Panc1 (cell line): ENCODE results near the gene MED13. TPM values are rescaled to one million over a fixed set of nuclear protein-coding genes. Genes with fewer than 3 reads are reported as not detected.

Experiments used
- ATAC-seq: fragments of 200-7000 bp; cut with Tn5 transposase; 2 replicates; pipeline ENCODE4 v1.9.1; 2020; ENCODE audit warnings: mild to moderate bottlenecking, moderate library complexity
- BruUV-seq: library from RNA; stranded (reverse); fragments of 400-500 nt; replicated peaks from 2 replicates; lab custom pipeline; 2021; lab: Mats Ljungman, UMichigan
- CTCF ChIA-PET: fragments of 300-600 bp; sonication (Branson Sonifier 250); formaldehyde crosslinking; loops from one replicate; lab custom pipeline; 2022; ENCODE audit warnings: antibody characterized with exemption; lab: Charles Lee
- POLR2A ChIA-PET: fragments of 300-600 bp; sonication (Branson Sonifier 250); formaldehyde crosslinking; loops from one replicate; lab custom pipeline; 2022; ENCODE audit warnings: antibody characterized with exemption; lab: Charles Lee
- DNase-seq: peaks from one replicate; pipeline ENCODE4 v3.0.0-alpha.2; 2010; ENCODE audit warnings: low read depth, low spot score
- H3K27ac ChIP-seq: 2 replicates; pipeline ENCODE4 v1.5.1; 2011; ENCODE audit warnings: mild to moderate bottlenecking, low read length, inconsistent platforms
- H3K27me3 ChIP-seq: fragments of 200-500 bp; sonication (Bioruptor generic); 2 replicates; pipeline ENCODE4 v1.6.0; 2014; ENCODE audit warnings: low read length, inconsistent platforms; ENCODE audit not compliant: control insufficient read depth, insufficient read depth
- H3K36me3 ChIP-seq: fragments of 200-500 bp; sonication (Bioruptor generic); 2 replicates; pipeline ENCODE4 v1.5.1; 2014; ENCODE audit warnings: inconsistent platforms, mild to moderate bottlenecking, low read length, moderate library complexity; ENCODE audit not compliant: control insufficient read depth, insufficient read depth
- H3K4me1 ChIP-seq: 2 replicates; pipeline ENCODE4 v1.5.1; 2011; ENCODE audit warnings: inconsistent platforms, mild to moderate bottlenecking, low read length, moderate library complexity; ENCODE audit not compliant: control insufficient read depth, insufficient read depth
- H3K4me3 ChIP-seq, 2 experiments: 2 replicates each; pipeline ENCODE4 v1.5.1; 2011 to 2012; ENCODE audit warnings: low read depth in 2 of 2, low read length in 2 of 2, mild to moderate bottlenecking in 2 of 2, inconsistent platforms in 1 of 2, moderate library complexity in 1 of 2
- H3K9me3 ChIP-seq: fragments of 200-500 bp; sonication (Bioruptor generic); 2 replicates; pipeline ENCODE4 v1.5.1; 2014; ENCODE audit warnings: low read depth, mild to moderate bottlenecking, inconsistent platforms, low read length, moderate library complexity; ENCODE audit not compliant: control insufficient read depth, insufficient read depth
- CTCF ChIP-seq: fragments of 450-650 bp; IDR thresholded peaks from 2 replicates; pipeline ENCODE4 v1.5.1; 2017; ENCODE audit warnings: mild to moderate bottlenecking
- POLR2AphosphoS5 ChIP-seq: IDR thresholded peaks from 2 replicates; pipeline ENCODE4 v1.6.1; 2012; ENCODE audit warnings: mild to moderate bottlenecking, low read depth, low read length, moderate library complexity
- REST ChIP-seq, 2 experiments: IDR thresholded peaks; 2 replicates each; pipeline ENCODE4 v1.6.1; 2011 to 2012; ENCODE audit warnings: low read depth in 2 of 2, control low read depth in 1 of 2, low read length in 1 of 2, mild to moderate bottlenecking in 1 of 2, moderate library complexity in 1 of 2; ENCODE audit not compliant: insufficient read depth in 1 of 2
- SIN3A ChIP-seq: IDR thresholded peaks from 2 replicates; pipeline ENCODE4 v1.6.1; 2012; ENCODE audit warnings: low read depth, mild to moderate bottlenecking, low read length, moderate library complexity, borderline replicate concordance; ENCODE audit not compliant: insufficient read depth
- TCF7L2 ChIP-seq: IDR thresholded peaks from 2 replicates; pipeline ENCODE4 v1.6.1; 2011; ENCODE audit warnings: mild to moderate bottlenecking, low read depth, low read length, inconsistent platforms
- in situ Hi-C: cut with HindIII; loops from 2 replicates; pipeline ENCODE4 v1.10.0; 2016; ENCODE audit warnings: low sequenced_read_pairs, low pct_unique_long_range_greater_than_20kb
- intact Hi-C: fragments of 100-400 bp; cut with micrococcal nuclease; formaldehyde crosslinking; loops from one replicate; pipeline ENCODE4 v1.10.0; 2022; ENCODE audit not compliant: unreplicated experiment
- total RNA-seq: library from RNA; stranded (reverse); gene quantifications from one replicate; pipeline ENCODE4 v1.2.1, GENCODE V29; 2021; ENCODE audit not compliant: unreplicated experiment

Gene MED13
- total RNA-seq, 1 experiment from 2014 or later: 69.5 TPM

- peaks cover 13% of the 10 kb centered on the region for H3K4me1 ChIP-seq
- ChIA-PET CTCF (no interaction called here), POLR2A (no interaction called here)
- BruUV-seq: no TSS peak
- no peak overlapping the region for H3K4me3 ChIP-seq
- no peak for ATAC-seq
- in situ Hi-C loops: no loop called here
- no peaks in the 10 kb centered on the region for H3K9me3 ChIP-seq
- H3K36me3 ChIP-seq: peaks cover 25% of the 10 kb centered on the region; the same call in 1 of the 2 replicates
- H3K27me3 ChIP-seq: no peaks in the 10 kb centered on the region
- H3K27ac ChIP-seq: no peak overlapping the region
- TF ChIP-seq REST (IDR thresholded peaks at IDR 0.05; ENCODE audit: insufficient read depth in 1 of 2, low read depth in 2 of 2, low read length in 1 of 2) (no peak), SIN3A (no peak), TCF7L2 (no peak), POLR2AphosphoS5 (no peak), CTCF (no peak)
- intact Hi-C loops: no loop called here
- DNase-seq: no peak
Observed at GRCh38 chr17:62058611-62059010, 6.5 kb downstream of the MED13 start.

- peaks cover 25% of the 10 kb centered on the region; the same call in 1 of the 2 replicates for H3K36me3 ChIP-seq
- DNase-seq (no peak), ATAC-seq (no peak)
- ChIA-PET CTCF (no interaction called here), POLR2A (no interaction called here)
- H3K4me3 ChIP-seq: no peak overlapping the region
- TF ChIP-seq CTCF (no peak), REST (IDR thresholded peaks at IDR 0.05; ENCODE audit: insufficient read depth in 1 of 2, low read depth in 2 of 2, low read length in 1 of 2) (no peak), SIN3A (no peak), POLR2AphosphoS5 (no peak), TCF7L2 (no peak)
- in situ Hi-C loops (no loop called here), intact Hi-C loops (no loop called here)
- H3K9me3 ChIP-seq: no peaks in the 10 kb centered on the region
- no peak overlapping the region for H3K27ac ChIP-seq
- BruUV-seq: no TSS peak
- H3K4me1 ChIP-seq: peaks cover 4% of the 10 kb centered on the region
- no peaks in the 10 kb centered on the region for H3K27me3 ChIP-seq
Observed at GRCh38 chr17:62057696-62058095, 7.4 kb downstream of the MED13 start.
